ENCODE data around the gene PHLPP1.

Gene PHLPP1

DNA sequence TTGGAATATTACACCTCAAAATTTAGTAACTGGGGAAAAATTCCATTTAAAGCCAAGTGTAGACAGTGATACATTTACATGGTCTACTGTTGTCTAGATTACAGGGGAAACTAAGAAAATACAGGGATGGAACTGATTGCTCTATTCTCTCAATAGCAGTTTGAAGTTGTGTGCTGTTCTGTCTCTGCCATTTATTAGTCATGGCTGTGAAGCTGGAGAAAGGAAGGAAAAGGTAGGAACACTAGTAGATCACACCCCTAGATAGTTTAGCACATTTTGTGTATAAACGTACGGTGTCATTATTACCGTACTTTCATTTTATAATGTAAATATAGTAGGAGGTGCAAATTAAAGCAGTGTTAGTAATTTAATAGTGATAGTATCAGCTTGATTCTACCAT lies 170.5 kb downstream of the PHLPP1 start:
- no peak overlapping the region for H3K4me3 ChIP-seq (ENCODE audit: low read depth, low read length)
- TF ChIP-seq MYC (IDR thresholded peaks at IDR 0.05; ENCODE audit: low read depth, low read length) (no peak), POLR2A (IDR thresholded peaks at IDR 0.05; ENCODE audit: extremely low read depth, insufficient read length) (no peak), CTCF (IDR thresholded peaks at IDR 0.05; ENCODE audit: low read depth, low read length) (no peak)
- TF ChIP-seq, protein P1, sequence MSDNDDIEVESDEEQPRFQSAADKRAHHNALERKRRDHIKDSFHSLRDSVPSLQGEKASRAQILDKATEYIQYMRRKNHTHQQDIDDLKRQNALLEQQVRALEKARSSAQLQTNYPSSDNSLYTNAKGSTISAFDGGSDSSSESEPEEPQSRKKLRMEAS (IDR thresholded peaks at IDR 0.05; ENCODE audit: low read depth, low read length) = no peak
- DNase-seq (ENCODE audit: low read depth) = no peak

- TF ChIP-seq MYC (IDR thresholded peaks at IDR 0.05; ENCODE audit: low read depth, low read length) = no peak
- TF ChIP-seq POLR2A (IDR thresholded peaks at IDR 0.05; ENCODE audit: extremely low read depth, insufficient read length) = no peak
- no peak for TF ChIP-seq CTCF (IDR thresholded peaks at IDR 0.05; ENCODE audit: low read depth, low read length)
- TF ChIP-seq, protein P1 (IDR thresholded peaks at IDR 0.05; ENCODE audit: low read depth, low read length) = no peak
- no peak for DNase-seq (ENCODE audit: low read depth)
Observed at GRCh38 chr18:62894681-62895390, 179.5 kb downstream of the PHLPP1 start.

GRCh38 chr18:62897153-62897552 lies 181.8 kb downstream of the PHLPP1 start:
- TF ChIP-seq CTCF (IDR thresholded peaks at IDR 0.05; ENCODE audit: low read depth, low read length) (no peak), POLR2A (IDR thresholded peaks at IDR 0.05; ENCODE audit: extremely low read depth, insufficient read length) (no peak), MYC (IDR thresholded peaks at IDR 0.05; ENCODE audit: low read depth, low read length) (no peak)
- TF ChIP-seq, protein P1 (IDR thresholded peaks at IDR 0.05; ENCODE audit: low read depth, low read length) = no peak
- no peak overlapping the region for H3K4me3 ChIP-seq (ENCODE audit: low read depth, low read length)
- DNase-seq (ENCODE audit: low read depth) = no peak

More at GRCh38 chr18:62894681-62895390, 179.5 kb downstream of the PHLPP1 start:
- H3K4me3 ChIP-seq (ENCODE audit: low read depth, low read length) = no peak overlapping the region

- no peak overlapping the region for H3K4me3 ChIP-seq (ENCODE audit: low read depth, low read length)
- TF ChIP-seq MYC (IDR thresholded peaks at IDR 0.05; ENCODE audit: low read depth, low read length) (no peak), CTCF (IDR thresholded peaks at IDR 0.05; ENCODE audit: low read depth, low read length) (no peak)
- TF ChIP-seq, protein P1 (IDR thresholded peaks at IDR 0.05; ENCODE audit: low read depth, low read length) = no peak
- DNase-seq (ENCODE audit: low read depth) = no peak
Observed at GRCh38 chr18:62898359-62898758, 183.0 kb downstream of the PHLPP1 start.

- DNase-seq (ENCODE audit: low read depth) = no peak
- TF ChIP-seq, protein P1 (IDR thresholded peaks at IDR 0.05; ENCODE audit: low read depth, low read length) = no peak
- no peak for TF ChIP-seq CTCF (IDR thresholded peaks at IDR 0.05; ENCODE audit: low read depth, low read length)
- TF ChIP-seq MYC (IDR thresholded peaks at IDR 0.05; ENCODE audit: low read depth, low read length) = no peak
- TF ChIP-seq POLR2A (IDR thresholded peaks at IDR 0.05; ENCODE audit: extremely low read depth, insufficient read length) = no peak
- no peak overlapping the region for H3K4me3 ChIP-seq (ENCODE audit: low read depth, low read length)
Observed at GRCh38 chr18:62899534-62899933, 184.2 kb downstream of the PHLPP1 start.

Data from NB4 (cell line).